DOHH2 (cell line): ENCODE measurements around the gene MELTF.

Source experiments
- H3F3A ChIP-seq: fragments of 200-600 bp; sonication (generic), shearing (Covaris generic); 2 replicates; pipeline ENCODE4 v1.6.0; 2016; ENCODE audit warnings: antibody characterized with exemption, mild to moderate bottlenecking; ENCODE audit not compliant: control insufficient read depth, insufficient read depth
- H3K27ac ChIP-seq: fragments of 200-600 bp; sonication (generic); 2 replicates; pipeline ENCODE4 v1.5.1; 2014; ENCODE audit warnings: low read depth, mild to moderate bottlenecking, low read length, moderate library complexity
- H3K27me3 ChIP-seq: fragments of 200-600 bp; sonication (generic); 2 replicates; pipeline ENCODE4 v1.6.1; 2014; ENCODE audit warnings: mild to moderate bottlenecking, low read length, mixed read lengths; ENCODE audit not compliant: control insufficient read depth
- H3K36me3 ChIP-seq: fragments of 200-600 bp; sonication (generic); 2 replicates; pipeline ENCODE4 v1.6.1; 2014; ENCODE audit warnings: mild to moderate bottlenecking, low read length, moderate library complexity, mixed read lengths; ENCODE audit not compliant: control insufficient read depth
- H3K4me1 ChIP-seq: fragments of 200-600 bp; sonication (generic); 2 replicates; pipeline ENCODE4 v1.6.1; 2014; ENCODE audit warnings: mild to moderate bottlenecking, low read length, mixed read lengths; ENCODE audit not compliant: control insufficient read depth
- H3K4me2 ChIP-seq: fragments of 200-600 bp; sonication (generic); 2 replicates; pipeline ENCODE4 v1.6.0; 2014; ENCODE audit warnings: mild to moderate bottlenecking, low read length, moderate library complexity
- H3K4me3 ChIP-seq: fragments of 200-600 bp; sonication (generic); 2 replicates; pipeline ENCODE4 v1.5.1; 2014; ENCODE audit warnings: mild to moderate bottlenecking, low read length, mixed read lengths
- H3K79me2 ChIP-seq: fragments of 200-600 bp; sonication (generic); 2 replicates; pipeline ENCODE4 v1.6.1; 2014; ENCODE audit warnings: mild to moderate bottlenecking, low read length, mixed read lengths; ENCODE audit not compliant: control insufficient read depth
- H3K9me2 ChIP-seq: fragments of 200-600 bp; sonication (generic); replicated peaks from 2 replicates; pipeline ENCODE4 v1.6.1; 2014; ENCODE audit warnings: mild to moderate bottlenecking, low read length, mixed read lengths; ENCODE audit not compliant: control insufficient read depth
- H3K9me3 ChIP-seq: fragments of 200-600 bp; sonication (generic); 2 replicates; pipeline ENCODE4 v1.6.1; 2014; ENCODE audit warnings: antibody characterized with exemption, low read length, mixed read lengths; ENCODE audit not compliant: control insufficient read depth, insufficient read depth
- H4K20me1 ChIP-seq: fragments of 200-600 bp; sonication (generic); 2 replicates; pipeline ENCODE4 v1.6.0; 2014; ENCODE audit warnings: low read depth, mild to moderate bottlenecking, antibody characterized with exemption, low read length, moderate library complexity; ENCODE audit not compliant: control insufficient read depth, insufficient read depth
- EZH2phosphoT487 ChIP-seq: fragments of 200-600 bp; sonication (generic); IDR thresholded peaks from 2 replicates; pipeline ENCODE4 v1.6.1; 2017; ENCODE audit warnings: borderline replicate concordance, mild to moderate bottlenecking, antibody characterized with exemption, low read length, moderate library complexity, mixed read lengths
- TF ChIP-seq, protein P1 (sequence below): fragments of 200-600 bp; sonication (generic); IDR thresholded peaks from one replicate; pipeline ENCODE4 v1.5.1; 2014; ENCODE audit warnings: antibody characterized with exemption, mild to moderate bottlenecking, low read depth, low read length; ENCODE audit not compliant: poor library complexity, severe bottlenecking

MELTF gene

DNA sequence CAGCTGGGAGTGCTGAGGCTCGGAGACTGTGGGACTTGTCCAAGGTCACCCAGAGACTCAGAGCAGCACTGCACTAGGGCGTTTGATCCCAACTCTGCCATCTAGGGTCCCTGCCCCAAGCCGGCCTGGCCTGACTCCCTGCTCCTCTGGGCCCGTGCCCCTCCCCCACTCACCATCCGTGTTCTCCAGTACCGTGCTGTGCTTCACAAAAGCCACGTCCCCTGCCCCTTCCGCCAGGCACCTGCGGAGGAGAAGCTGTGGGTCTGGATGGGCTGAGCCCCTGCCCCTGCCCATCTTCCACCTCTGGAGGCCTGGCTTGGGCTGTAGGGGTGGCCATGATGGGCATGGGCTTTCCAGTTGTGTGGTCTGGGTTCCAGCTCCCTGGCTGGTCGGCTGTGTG is 8.4 kb downstream of the MELTF start:
- no peak overlapping the region for H3K4me2 ChIP-seq
- TF ChIP-seq, protein P1, sequence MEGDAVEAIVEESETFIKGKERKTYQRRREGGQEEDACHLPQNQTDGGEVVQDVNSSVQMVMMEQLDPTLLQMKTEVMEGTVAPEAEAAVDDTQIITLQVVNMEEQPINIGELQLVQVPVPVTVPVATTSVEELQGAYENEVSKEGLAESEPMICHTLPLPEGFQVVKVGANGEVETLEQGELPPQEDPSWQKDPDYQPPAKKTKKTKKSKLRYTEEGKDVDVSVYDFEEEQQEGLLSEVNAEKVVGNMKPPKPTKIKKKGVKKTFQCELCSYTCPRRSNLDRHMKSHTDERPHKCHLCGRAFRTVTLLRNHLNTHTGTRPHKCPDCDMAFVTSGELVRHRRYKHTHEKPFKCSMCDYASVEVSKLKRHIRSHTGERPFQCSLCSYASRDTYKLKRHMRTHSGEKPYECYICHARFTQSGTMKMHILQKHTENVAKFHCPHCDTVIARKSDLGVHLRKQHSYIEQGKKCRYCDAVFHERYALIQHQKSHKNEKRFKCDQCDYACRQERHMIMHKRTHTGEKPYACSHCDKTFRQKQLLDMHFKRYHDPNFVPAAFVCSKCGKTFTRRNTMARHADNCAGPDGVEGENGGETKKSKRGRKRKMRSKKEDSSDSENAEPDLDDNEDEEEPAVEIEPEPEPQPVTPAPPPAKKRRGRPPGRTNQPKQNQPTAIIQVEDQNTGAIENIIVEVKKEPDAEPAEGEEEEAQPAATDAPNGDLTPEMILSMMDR, result no peak
- no peak for TF ChIP-seq EZH2phosphoT487
- no peak overlapping the region for H3K27ac ChIP-seq
- no peaks in the 10 kb centered on the region for H3K9me3 ChIP-seq
- H3K79me2 ChIP-seq, result no peaks in the 10 kb centered on the region
- no peaks in the 10 kb centered on the region for H3K36me3 ChIP-seq
- H3K27me3 ChIP-seq, result peaks cover 29% of the 10 kb centered on the region
- peaks cover 34% of the 10 kb centered on the region for H3K4me1 ChIP-seq
- peaks cover 4% of the 10 kb centered on the region; the same call in 1 of the 2 replicates for H4K20me1 ChIP-seq
- no peaks in the 10 kb centered on the region for H3K9me2 ChIP-seq
- no peak overlapping the region for H3K4me3 ChIP-seq
- peaks cover 4% of the 10 kb centered on the region; the same call in 1 of the 2 replicates for H3F3A ChIP-seq

GRCh38 chr3:197019535-197019934 is 10.1 kb downstream of the MELTF start:
- no peaks in the 10 kb centered on the region for H3K9me3 ChIP-seq
- no peak overlapping the region for H3K4me3 ChIP-seq
- no peaks in the 10 kb centered on the region for H3K9me2 ChIP-seq
- H3K36me3 ChIP-seq, result no peaks in the 10 kb centered on the region
- H3F3A ChIP-seq, result peaks cover 1% of the 10 kb centered on the region; the same call in 1 of the 2 replicates
- TF ChIP-seq, protein P1, result no peak
- no peak for TF ChIP-seq EZH2phosphoT487
- no peaks in the 10 kb centered on the region for H3K79me2 ChIP-seq
- no peak overlapping the region for H3K4me2 ChIP-seq
- peaks cover 23% of the 10 kb centered on the region for H3K27me3 ChIP-seq
- H3K27ac ChIP-seq, result no peak overlapping the region
- peaks cover 4% of the 10 kb centered on the region; the same call in 1 of the 2 replicates for H4K20me1 ChIP-seq
- peaks cover 26% of the 10 kb centered on the region for H3K4me1 ChIP-seq

DNA sequence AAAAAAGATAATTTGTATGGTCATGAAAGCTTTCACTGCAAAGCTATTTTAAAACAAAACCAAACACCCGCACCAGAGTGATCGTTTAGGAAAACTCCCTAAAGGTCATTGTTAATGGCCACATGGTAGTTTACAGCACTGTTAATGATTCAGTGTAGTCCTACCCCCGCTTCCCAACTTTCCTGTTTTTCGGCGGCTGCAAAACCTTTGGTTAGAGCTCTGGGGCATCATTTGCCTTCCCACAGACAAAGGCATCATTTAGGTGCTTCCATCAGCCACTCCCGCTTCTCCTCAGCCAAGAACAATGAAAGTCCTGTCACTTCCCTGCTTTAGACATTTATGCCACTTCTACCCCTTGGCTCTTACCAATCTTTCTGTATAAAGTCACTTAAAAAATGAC is 10.6 kb downstream of the MELTF start:
- Histone ChIP-seq H3K27ac (no peak overlapping the region), H3K9me2 (no peaks in the 10 kb centered on the region), H3K4me1 (peaks cover 21% of the 10 kb centered on the region), H3K9me3 (no peaks in the 10 kb centered on the region), H3K79me2 (no peaks in the 10 kb centered on the region), H3K36me3 (no peaks in the 10 kb centered on the region), H3K4me2 (no peak overlapping the region), H3K4me3 (no peak overlapping the region), H3F3A (no peaks in the 10 kb centered on the region; the same call in 1 of the 2 replicates), H4K20me1 (0 out of 2 replicates have a peak, but pooled peaks cover 4% of the 10 kb centered on the region), H3K27me3 (peaks cover 21% of the 10 kb centered on the region)
- TF ChIP-seq, protein P1, result no peak
- no peak for TF ChIP-seq EZH2phosphoT487
